Measurements from ENCODE around the gene INTS6L.

The INTS6L gene

GRCh38 chrX:135543172-135543571 is 22.7 kb downstream of the INTS6L start:
- TF ChIP-seq CTCF (IDR thresholded peaks at IDR 0.05) = no peak

GRCh38 chrX:135543924-135544323 is 23.5 kb downstream of the INTS6L start:
- TF ChIP-seq CTCF (IDR thresholded peaks at IDR 0.05) = no peak

- no peak for TF ChIP-seq CTCF (IDR thresholded peaks at IDR 0.05)
These were observed 24.0 kb downstream of the INTS6L start for GRCh38 chrX:135544338-135544948.

- TF ChIP-seq CTCF (IDR thresholded peaks at IDR 0.05) = no peak
These were observed 27.3 kb downstream of the INTS6L start for GRCh38 chrX:135547767-135548166.

- TF ChIP-seq CTCF (IDR thresholded peaks at IDR 0.05) = no peak
These were observed 29.1 kb downstream of the INTS6L start for GRCh38 chrX:135549519-135549918.

GRCh38 chrX:135556055-135556454 is 35.6 kb downstream of the INTS6L start:
- TF ChIP-seq CTCF (IDR thresholded peaks at IDR 0.05) = no peak

GRCh38 chrX:135557344-135557743 is 36.9 kb downstream of the INTS6L start:
- no peak for TF ChIP-seq CTCF (IDR thresholded peaks at IDR 0.05)

GRCh38 chrX:135572436-135572835 is 52.0 kb downstream of the INTS6L start:
- TF ChIP-seq CTCF (IDR thresholded peaks at IDR 0.05) = peak; percentile 44
